Measurements from ENCODE around the gene ASPSCR1.

The ASPSCR1 gene

DNA sequence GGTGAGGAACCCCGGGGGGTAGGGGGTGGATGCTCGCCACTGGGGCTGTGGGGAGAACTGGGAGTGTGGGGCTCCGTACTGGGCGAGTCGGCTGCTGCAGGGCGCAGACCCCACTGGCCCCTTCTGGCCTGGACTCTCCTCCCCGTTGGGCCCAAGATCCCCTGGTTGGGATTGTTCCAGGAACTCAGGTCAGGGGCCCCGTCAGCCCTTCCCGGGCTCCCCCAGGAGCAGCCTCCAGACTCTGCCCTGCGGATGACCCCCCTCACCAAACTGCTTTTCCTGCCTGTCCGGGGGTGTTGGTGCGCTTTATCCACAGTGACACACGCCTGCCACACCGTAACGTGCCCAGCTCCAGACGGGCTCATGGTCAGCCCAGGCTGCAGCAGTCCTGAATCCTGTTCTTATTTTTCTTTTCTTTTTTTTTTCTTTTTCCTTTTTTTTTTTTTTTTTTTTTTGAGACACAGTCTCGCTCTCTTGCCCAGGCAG is 24.2 kb downstream of the ASPSCR1 start:
- DNase-seq, result no peak

DNA sequence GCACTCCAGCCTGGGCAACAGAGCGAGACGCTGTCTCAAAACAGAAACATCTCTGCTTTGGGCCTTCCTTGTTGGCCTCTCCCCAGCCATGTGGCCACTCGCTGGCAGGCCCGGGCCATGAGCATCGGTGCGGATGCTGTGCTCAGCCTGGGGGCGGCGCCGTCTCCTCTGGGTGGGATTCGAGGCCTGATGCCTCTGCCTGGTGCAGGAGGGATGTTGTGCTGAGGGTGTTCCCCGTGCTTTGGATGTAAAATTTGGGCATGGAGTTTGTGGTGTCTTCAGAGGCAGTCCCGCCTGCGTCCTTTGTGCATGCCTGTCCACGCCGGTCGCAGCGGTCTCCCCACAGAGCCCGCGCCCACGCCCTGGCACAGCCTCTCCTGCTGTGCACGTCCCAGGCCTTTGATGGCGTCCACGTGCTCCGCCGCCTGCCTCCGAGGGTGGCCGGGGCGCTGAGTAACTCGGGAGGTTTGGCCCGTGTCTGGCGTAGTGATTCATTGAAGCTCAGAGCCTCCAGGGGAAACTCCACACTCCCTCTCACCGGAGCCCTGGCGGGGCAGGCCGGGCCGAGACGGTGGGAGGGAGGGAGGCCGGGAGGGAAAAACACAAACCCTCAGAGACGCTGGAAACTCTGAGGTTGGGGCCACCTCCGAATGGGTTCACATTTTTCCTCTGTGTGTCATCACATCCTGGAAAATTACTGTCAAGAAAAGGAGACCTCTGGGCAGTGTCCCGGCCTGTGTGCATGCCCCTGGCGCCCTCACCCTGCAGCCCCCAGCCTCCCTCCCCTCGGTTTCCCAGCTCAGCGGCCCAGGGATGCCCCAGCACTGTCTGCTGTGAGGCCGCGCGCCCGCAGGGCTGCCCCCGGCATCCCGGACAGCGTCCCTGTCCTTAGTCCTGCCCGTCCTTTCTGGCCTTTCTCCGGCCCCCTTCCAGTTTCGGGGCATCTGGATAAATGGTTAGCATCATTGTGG is 26.3 kb downstream of the ASPSCR1 start:
- no peak for DNase-seq

DNA sequence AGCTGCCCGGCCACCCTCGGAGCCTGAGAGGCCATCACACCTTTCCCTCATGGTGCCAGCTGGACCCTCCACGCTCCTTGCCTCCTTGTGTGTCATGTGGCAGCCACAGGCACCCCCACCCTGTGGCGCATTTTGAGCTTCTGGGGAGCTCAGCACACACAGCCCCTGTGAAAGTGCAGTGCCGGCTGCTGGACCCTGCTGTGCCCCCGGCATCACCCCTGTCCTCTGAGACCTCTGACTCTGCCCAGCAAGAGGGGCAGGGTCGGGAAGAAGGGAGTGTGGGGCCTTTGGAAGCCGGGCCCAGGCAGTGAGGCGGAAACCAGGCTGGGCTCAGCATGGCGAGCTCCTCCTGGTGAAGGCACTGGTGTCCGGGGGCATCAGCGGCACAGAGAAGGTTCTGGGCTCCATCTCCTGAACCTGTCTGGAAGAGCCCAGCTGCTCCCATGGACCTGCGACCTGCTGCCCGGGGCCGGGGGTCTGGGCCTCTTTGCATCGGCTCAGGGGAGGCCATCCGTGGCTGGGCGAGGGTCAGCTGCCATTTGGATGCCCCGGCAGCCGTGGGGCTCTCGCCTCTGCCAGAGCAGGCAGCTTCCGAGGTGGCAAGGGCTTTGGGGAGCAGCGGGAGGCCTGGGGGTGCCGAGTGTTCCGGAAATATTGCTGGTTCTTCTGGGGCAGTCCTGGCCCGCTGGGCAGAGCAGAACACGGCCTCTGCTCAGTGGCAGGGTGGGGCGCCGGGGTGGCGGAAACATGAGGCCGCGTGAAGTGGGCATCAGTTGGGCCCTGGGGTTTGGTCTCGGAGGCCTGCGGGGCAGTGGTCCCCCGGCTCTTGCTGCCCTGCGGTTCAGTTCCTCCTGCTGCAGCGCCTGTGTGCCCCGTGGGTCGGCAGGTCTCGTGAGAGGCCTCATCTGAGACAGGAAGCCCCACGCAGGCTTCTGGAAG is 27.4 kb downstream of the ASPSCR1 start:
- no peak for DNase-seq

DNA sequence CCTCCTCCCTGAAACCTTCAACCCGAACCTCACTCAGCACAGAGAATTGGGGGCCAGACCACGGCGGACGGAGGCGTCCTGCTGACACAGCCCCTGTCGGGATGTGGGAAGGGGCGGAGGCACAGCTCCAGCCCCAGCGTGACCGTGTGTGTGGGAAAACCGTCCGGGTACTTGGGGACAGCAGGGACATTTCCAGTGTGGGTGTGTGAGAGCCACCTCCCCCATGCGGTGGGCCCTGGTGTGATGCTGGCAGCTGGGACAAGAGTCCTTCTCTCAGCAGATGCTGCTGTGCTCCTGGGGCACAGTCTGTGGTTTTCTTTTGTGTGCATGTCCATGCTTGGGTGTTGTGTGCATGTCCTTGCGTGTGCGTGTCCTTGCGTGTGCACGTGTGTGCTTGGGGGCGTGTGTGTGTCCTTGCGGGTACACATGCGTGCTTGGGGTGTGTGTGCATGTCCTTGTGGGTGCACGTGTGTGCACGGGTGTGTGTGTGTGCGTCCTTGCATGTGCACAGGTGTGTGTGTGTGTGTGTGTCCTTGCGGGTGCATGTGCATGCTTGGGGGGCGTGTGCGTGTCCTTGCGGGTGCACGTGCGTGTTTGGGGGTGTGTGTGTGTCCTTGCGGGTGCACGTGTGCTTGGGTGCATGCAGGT is 28.4 kb downstream of the ASPSCR1 start:
- DNase-seq, result no peak

DNA sequence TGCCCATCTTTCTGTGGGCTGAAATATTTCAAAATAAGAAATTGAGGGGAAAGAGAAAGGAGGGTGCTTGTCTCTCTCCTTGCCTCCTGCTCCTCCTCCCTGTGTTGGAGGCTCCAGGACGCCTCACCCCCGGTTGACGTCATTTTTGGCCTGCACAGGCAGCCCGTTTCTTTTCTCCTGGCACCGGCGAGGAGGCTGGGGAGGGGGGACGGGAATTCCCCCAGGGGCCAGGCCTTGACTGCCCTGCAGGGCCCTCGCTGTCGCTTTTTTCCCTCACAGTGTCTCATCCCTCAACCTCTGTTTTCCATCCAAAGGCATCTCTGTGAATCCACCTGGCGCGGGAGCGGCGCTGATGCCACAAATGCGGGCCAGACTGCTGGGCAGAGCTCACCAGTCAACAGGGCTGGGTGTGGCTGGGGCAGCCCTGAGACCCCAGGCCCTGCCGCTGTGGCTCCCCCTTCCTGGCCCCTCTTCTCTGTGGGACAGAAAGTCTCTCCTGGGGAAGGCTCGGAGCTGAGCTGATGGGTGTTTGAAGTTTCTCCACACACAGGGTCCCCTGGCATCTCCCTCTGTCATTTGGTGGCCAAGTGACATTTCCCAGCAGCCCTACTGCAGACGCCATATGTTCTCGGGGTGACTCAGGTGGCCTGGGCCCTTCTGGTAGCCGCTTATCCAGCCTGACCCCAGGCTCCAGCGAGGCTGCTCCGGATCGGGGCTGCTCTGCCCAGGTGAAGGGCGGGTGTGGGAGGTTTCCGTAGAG is 29.2 kb downstream of the ASPSCR1 start:
- DNase-seq, result no peak

DNA sequence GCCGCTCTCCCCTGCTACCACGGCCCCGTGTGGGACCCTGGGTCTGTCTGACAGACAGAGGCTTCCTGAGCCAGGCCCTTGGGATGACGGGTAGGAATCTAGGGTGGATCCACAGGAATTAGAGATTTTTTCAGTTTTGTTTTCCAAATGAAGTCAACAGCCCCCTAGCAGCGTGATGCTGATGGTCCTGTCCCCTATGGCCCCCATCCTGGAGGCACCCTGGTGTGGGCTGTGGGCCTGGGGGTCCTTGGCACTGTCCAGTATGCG is 29.7 kb downstream of the ASPSCR1 start:
- DNase-seq, result no peak

DNA sequence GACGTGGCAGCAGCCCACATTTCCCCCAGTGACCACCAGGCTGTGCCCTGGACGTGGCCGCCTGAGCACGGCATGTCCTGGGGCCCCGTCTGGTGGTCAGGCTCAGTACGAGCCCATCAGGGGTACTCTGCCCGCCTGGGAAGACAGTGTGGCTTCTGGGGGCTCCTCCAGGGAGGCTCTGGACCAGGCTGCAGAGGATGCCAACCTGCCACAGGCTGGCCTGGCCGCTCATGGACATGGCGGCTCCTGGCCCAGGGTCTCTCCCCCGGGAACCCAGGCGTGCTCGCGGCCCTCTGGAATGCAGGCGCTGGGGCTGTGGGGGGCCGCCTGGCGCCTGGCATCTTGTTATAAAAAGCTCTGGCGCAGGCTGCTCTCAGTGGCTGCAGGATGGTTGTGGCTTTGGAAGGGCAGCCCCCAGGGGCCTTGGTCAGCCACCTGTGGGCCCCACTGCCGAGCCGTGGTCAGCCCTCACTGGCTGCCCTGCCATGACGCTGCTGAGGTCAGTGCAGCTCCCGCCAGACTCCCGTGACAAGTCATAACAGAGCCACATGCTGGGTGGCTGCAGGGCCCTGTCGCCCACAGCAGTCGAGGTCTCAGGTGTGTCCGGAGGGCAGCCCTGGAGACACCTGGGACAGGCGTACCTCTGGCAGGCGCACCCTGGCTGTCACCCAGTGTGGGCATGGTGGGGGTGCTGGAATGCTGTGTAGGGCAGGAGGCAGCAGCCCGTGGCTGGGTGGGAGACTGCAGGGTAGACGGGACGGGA is 30.2 kb downstream of the ASPSCR1 start:
- DNase-seq, result no peak

DNA sequence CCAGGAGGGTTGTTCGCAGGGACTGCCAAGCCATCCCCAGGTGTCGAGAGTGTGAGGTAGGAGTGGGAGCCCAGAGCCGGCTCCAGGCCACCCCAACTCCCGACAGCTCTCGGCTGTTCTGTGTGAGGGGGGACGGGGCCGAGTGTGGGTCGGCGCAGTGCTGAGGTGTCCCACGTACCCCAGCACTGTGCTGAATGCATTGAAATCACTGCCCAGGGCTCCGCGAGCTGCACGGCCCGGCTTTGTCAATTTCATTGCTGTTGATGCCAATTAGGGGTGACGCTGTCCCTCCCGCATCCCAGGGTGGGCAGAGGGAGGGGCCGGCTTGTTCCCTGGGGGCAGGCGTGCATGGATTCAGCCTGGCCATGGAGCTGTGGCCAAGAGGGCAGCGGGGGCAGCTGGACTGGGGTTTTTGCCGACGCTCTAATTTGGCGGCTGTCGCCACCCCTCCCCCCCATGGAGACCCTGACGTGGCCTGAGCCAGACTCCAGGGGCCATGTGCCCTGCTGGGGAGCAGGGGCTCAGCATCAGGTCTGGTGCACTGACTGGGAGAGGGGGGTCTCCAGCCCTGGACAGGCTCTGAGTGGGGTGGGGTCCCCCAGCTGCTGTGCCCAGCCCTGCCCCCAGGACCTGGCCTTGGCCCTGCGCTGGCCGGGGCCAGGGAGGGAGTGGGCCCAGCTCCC is 31.0 kb downstream of the ASPSCR1 start:
- no peak for DNase-seq

DNA sequence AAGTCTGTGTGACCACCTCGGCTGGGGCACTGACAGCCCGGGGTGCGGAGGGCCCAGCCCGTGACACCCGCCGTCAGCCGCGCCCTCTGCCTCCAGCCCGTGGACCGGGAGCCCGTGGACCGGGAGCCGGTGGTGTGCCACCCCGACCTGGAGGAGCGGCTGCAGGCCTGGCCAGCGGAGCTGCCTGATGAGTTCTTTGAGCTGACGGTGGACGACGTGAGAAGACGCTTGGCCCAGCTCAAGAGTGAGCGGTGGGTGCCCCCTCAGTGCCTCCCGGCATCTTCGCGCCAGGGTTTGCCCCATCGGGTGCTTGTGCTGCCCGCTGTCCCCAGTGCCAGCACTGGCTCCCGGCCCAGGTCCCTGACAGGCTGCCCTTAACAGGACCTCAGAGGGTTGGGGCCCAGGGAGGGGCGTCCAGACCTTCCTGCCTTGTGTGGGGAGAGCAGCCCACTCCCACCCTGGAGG is 31.5 kb downstream of the ASPSCR1 start:
- DNase-seq, result no peak

DNA sequence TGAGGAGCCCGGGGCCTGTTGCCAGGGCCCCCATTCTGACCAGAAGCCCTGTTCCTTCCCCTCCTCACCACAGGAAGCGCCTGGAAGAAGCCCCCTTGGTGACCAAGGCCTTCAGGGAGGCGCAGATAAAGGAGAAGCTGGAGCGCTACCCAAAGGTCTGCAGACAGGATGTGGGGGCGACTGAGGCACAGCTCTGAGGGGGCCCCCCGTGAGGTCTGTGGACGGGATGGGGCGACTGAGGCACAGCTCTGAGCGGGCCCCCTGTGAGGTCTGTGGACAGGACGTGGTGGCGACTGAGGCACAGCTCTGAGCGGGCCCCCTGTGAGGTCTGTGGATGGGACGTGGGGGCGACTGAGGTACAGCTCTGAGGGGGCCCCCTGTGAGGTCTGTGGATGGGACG is 32.0 kb downstream of the ASPSCR1 start:
- no peak for DNase-seq

DNA sequence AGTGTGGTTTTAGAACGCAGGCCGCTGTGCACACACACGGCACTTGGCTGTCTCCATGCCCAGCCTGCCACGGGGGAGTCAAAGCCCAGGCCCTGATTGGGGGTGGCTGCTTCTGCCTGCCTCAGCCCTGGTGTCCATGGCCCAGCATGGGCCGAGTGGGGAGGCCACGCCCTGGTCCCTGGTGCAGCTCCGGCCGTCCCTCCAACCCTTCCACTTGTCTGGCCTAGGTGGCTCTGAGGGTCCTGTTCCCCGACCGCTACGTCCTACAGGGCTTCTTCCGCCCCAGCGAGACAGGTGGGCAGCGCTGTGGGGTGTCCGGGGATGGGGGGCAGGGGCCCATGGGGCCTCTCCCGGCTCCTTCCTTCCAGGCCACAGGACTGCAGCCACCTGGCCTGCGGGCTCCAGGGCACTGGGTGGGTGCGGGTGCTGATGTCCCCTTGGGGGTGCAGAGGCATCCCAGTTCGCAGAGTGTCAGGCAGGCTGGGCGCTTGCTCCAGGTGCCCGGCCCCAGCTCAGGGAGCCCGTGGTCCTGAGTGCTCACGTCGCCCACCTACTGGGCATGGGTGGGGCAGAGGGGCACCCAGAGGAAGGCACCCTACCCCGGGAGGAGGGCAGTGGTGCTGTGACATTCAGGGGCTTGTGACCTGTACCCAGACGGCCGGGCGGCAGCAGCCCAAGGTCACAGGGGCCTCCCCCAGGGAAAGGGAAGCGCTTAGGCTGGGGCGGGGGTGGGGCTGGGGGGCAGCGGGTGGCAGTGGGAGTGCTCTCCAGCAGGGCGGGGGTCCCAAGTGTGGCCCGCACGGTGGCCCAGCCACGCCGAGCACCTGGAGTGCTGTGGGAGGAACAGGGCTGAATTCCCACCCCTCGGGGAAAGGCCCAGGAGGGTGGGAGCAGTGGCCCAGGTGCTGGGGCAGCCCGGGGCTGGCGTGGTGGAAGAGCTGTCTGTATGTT is 33.4 kb downstream of the ASPSCR1 start:
- no peak for DNase-seq

DNA sequence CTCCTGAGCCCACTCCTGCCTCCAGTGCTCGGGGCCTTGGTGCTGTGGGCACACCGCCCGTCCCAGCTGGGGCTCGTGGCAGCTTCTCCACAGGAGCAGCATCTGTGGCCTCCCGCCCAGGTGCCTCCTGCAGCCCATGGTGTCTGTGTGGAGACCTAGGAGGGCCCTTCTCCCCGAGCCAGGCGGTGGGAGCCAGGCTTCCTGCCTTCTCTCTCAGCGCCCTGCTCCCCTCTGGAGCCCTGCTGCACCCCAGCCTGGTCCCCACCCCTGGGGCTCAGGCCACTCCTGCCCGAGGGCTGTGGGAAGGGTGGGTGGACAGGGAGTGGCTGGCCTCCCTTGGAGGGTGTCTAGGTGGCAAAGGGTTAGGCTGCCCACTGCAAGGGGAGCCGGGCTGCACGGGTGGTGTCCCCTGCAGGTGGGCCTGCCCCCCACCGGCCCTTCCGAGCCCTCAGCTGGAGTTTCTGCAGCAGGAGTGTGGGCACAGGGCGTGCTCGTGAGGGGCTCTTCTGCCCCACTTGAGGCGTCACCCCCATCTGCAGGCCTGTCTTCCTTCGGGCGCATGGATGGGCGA is 34.3 kb downstream of the ASPSCR1 start:
- no peak for DNase-seq

DNA sequence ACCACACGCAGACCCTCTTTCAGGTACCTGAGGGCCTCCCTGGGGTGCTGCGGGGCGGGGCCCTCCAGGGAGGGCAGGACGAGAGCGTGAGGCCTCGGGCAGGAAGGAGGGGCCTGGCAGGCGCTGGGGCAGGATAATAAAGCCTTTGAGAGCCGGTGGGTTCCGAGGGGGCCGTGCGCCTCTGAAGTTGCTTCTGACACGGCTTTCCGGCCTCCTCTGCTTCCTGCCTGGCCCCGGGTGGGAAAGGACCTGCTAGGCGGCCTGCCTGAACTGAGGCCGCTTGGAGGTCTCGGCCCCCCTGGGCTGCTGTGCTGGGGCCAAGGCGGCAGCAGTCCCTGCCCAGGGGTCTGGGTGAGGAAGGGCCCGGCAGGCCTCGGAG is 34.8 kb downstream of the ASPSCR1 start:
- no peak for DNase-seq

DNA sequence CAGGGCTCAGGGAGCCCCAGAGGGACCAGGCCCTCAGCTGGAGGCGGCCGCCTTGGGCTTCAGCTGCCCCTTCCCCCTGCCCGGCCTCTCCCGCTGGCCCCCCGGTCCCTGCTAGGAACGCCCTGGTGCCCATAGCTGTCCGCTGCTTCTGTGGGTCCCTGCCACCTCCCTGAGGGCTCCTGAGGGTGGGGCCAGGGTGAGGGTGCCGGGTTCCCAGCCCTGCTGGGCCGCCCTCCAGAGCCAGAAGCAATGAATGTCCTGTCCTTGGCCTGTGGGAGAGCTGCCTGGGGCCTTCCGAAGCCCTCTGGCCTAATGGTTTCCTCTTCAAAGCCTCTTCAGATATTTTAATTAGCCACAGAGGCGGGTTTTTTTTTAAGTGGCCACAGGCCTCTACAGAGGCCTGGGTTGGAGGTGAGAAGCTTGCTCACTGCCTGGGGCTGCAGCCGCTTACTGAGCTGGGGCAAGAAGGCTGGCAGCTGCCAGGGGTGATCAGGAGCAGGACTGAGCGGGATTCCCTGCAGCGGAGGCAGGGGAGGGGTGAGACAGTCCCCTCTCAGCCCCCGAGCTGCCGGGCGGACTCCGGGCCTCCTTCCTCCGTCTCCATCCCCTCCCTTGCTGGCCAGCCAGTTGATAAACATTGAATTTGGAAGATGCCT is 35.3 kb downstream of the ASPSCR1 start:
- no peak for DNase-seq

DNA sequence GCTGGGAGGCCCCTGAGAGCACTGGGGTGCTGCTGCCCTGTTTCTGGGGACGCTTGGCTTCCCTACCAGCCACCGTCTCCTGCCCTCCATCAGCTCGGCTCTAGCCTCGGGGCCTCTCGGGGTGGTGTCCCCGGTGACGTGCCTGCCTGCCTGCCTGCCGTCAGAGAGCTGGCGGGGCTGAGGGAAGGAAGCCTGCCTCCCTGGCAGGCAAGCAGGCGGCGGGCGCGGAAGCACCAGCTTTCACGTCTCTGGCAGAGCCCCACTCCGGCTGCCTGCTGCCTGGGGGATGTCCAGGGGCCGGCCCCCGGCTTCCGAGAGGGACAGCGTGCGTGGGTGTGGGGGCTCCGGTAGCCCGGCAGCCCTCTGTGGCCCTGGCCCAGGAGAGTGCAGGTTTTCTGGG is 35.9 kb downstream of the ASPSCR1 start:
- no peak for DNase-seq

DNA sequence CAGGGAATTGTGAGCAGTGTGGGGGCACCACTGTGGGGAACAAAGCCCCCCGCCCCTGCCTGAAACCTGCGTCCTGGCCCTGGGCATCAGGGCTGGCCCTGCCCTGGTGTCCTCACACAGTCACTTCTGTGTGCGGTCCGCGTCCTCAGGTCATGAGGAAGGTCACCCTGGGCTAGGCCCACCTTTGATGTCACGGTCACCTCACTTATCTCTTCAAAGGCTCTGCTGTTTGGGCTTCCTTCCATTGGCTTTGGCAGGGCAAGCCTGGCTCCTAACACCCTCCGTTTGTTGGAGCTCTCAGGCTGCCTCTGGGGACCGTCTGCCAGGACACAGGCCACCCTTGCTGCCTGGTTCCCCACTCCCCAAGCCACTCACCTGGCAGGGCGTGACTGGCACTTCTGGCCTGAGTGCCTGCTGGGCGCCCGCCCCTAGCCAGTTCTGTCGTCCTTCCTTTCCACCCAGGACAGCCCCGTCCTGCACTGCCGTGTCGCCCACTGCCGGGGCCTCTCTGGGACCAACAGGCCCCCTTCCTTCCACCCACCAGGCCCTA is 36.4 kb downstream of the ASPSCR1 start:
- DNase-seq, result no peak

DNA sequence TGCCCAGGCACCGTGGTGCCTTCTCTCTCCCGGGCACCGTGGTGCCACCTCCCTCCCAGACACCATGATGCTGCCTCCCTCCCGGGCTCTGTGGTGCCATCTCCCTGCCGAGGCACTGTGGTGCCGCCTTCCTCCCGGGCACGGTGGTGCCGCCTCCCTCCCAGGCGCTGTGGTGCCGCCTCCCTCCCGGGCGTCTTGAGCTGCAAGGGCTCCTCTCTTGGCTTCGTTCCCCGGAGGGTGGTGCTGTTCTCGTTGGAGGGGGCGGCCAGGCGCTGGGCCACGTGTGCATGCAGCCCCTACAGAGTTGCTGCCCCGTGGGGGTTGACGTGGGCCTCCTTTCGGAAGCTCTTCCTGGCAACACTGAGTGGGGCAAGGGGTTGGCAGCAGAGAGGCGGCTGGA is 37.0 kb downstream of the ASPSCR1 start:
- DNase-seq, result no peak

DNA sequence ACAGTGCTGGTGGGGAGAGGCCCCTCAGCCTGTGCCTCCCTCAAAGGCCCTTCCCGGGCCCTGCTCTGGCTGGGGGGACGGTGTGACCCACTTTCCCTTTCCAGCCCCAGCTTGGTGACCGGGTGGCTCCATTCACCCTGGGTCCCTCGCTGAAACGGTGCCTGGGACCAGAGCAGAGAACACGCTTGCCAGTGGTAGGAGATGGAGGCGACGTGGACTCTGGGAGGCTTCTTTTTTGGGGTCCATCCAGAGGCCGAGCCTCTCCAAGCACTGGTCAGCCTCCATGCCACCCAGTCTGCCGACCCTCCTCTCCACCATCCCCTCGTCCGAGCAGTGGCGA is 37.5 kb downstream of the ASPSCR1 start:
- no peak for DNase-seq
